Fibroblast of skin of right biceps (primary cell): ENCODE results near the gene RABEP1.
"Not testable (repeated sequence)": the region's sequence is repeated elsewhere in the genome, so short reads cannot be mapped to it uniquely, and the experiment has no call there.

Source experiments
- DNase-seq: peaks from one replicate; pipeline ENCODE4 v3.0.0-alpha.2; 2013

Gene RABEP1

GRCh38 chr17:5424909-5425308, 142.8 kb downstream of the RABEP1 start:
- no peak for DNase-seq

- no peak for DNase-seq
Measured at GRCh38 chr17:5425826-5426225, 143.7 kb downstream of the RABEP1 start.

- no peak for DNase-seq
Measured at GRCh38 chr17:5429191-5429887, 147.3 kb downstream of the RABEP1 start.

- no peak for DNase-seq
Measured at GRCh38 chr17:5430413-5430999, 148.4 kb downstream of the RABEP1 start.

- not testable (repeated sequence) for DNase-seq
Measured at GRCh38 chr17:5431234-5431633, 149.2 kb downstream of the RABEP1 start.

- no peak for DNase-seq
Measured at GRCh38 chr17:5431949-5432556, 150.0 kb downstream of the RABEP1 start.

GRCh38 chr17:5434984-5435383, 152.9 kb downstream of the RABEP1 start:
- no peak for DNase-seq
